ENCODE data around the gene SOWAHD. TPM values are rescaled to one million over a fixed set of nuclear protein-coding genes. Genes with fewer than 3 reads are reported as not detected.

The SOWAHD gene
- total RNA-seq, 4 donors from 2014 or later: 0.64 to 1.5 TPM; not detected in 2

DNA sequence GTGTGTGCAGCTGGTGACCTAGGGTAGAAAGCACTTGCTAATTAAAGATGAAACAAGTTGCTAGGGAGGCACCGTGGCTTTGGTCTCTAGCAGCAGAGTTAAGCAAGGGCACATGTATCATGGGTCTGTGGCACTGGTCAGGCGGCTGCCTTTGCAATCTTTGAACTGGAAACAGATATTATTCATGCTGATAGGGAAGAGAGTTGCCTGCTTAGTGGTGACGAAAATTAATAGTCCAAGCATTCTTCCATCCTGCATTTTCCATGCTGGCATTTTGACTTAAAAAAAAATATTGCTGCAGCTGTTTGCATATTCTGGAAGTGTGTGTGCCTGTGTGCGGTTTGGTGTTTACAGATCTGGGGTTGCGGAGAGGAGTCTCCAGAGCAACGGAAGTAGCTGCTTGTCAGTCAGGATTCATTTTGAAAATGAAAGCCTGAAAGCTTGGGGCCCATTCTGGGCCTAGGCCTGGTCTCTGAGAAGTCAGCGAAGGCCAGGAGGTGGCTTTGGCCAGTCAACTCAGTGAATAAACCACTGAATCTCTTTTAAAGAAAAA lies 2.3 kb upstream of the SOWAHD start:
- DNase-seq: peak; percentile 51
- peak overlapping the region; percentile 80 to 91 (median 87) for H3K27ac ChIP-seq
- no peaks in the 10 kb centered on the region for H3K27me3 ChIP-seq
- in situ Hi-C loops (cut with MboI; ENCODE audit: low pct_ligation_motif_present in 1 of 4, low pct_unique_long_range_greater_than_20kb in 1 of 4, low sequenced_read_pairs in 3 of 4) (no loop called here), intact Hi-C loops (cut with DNase I; ENCODE audit: low total_unique reads) (no loop called here)
- no peaks in the 10 kb centered on the region for H3K36me3 ChIP-seq
- no peak overlapping the region for H3K4me3 ChIP-seq
- TF ChIP-seq EP300 (IDR thresholded peaks at IDR 0.05; ENCODE audit: low read depth) (no peak), POLR2A (IDR thresholded peaks at IDR 0.05) (no peak), POLR2AphosphoS5 (IDR thresholded peaks at IDR 0.05) (no peak)
- TF ChIP-seq, protein P1, sequence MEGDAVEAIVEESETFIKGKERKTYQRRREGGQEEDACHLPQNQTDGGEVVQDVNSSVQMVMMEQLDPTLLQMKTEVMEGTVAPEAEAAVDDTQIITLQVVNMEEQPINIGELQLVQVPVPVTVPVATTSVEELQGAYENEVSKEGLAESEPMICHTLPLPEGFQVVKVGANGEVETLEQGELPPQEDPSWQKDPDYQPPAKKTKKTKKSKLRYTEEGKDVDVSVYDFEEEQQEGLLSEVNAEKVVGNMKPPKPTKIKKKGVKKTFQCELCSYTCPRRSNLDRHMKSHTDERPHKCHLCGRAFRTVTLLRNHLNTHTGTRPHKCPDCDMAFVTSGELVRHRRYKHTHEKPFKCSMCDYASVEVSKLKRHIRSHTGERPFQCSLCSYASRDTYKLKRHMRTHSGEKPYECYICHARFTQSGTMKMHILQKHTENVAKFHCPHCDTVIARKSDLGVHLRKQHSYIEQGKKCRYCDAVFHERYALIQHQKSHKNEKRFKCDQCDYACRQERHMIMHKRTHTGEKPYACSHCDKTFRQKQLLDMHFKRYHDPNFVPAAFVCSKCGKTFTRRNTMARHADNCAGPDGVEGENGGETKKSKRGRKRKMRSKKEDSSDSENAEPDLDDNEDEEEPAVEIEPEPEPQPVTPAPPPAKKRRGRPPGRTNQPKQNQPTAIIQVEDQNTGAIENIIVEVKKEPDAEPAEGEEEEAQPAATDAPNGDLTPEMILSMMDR (IDR thresholded peaks at IDR 0.05): no peak
- H3K4me1 ChIP-seq: peaks cover 0 to 25% (median 5%) of the 10 kb centered on the region in 4 donors
- H3K9me3 ChIP-seq: no peaks in the 10 kb centered on the region
- WGBS, 2 donors (ENCODE audit: low coverage in 1 of 2): 50 to 52% methylated on average over 2 to 7 of the region's 7 CpGs

DNA sequence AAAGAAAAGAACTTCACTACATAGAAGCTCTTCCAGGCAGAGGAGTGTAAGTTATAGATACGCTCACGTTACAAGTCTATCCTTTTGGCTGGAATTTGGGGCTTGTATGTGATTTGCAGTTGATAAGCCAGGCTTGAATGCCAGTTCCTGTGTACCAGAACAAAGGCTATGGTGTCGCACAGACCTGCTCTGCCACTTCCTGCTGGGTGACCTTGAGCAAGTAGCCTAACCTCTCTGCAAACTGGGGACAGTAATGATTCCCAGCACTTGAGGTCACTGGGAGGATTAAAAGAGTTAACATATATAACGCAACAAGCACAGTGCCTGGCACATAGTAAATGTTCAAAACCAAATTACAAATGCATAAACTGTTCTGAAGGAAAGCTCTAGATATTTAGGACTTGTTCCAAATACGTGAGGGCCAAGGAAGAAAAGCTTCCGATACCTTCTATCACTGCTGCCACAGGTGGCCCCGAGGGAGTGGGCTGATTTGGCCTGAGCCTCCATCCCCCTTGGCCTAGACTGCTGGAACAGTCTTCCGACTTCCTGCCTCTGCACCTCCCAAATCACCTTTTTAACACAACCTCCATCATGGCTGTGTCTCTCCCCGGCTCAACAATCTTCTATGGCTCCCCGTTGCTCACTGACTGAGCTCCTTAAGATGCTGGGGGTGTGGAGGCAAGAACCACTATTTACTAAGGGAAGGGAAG lies 1.3 kb upstream of the SOWAHD start:
- Histone ChIP-seq H3K9me3 (no peaks in the 10 kb centered on the region), H3K4me3 (peak overlapping the region in 1 of 4 donors; percentile 66), H3K27me3 (no peaks in the 10 kb centered on the region), H3K36me3 (no peaks in the 10 kb centered on the region), H3K4me1 (peaks cover 0 to 25% (median 5%) of the 10 kb centered on the region in 4 donors), H3K27ac (peak overlapping the region; percentile 80 to 91 (median 87))
- WGBS, 2 donors (ENCODE audit: low coverage in 1 of 2): 40 to 65% methylated on average over 2 to 10 of the region's 10 CpGs
- intact Hi-C loops (cut with DNase I; ENCODE audit: low total_unique reads) (no loop called here), in situ Hi-C loops (cut with MboI; ENCODE audit: low pct_ligation_motif_present in 1 of 4, low pct_unique_long_range_greater_than_20kb in 1 of 4, low sequenced_read_pairs in 3 of 4) (no loop called here)
- peak; percentile 26 for DNase-seq
- TF ChIP-seq POLR2AphosphoS5 (IDR thresholded peaks at IDR 0.05): no peak

DNA sequence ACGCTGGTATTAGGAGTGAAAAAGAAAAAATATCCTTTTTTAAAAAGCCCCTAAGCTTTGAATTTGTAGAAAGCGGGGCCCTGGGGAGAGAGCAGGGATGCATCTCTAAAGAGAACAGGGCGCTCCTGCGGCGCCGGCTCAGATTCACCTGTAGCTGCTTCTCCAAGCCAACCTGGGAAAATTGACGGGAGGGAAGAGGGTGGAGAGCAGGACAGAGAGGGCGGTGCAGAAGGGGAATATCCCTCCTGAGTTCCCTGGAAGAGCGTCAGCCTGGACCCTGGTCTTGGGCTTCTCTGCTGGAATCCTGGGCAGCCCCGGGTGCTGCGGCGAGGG lies 776 bp upstream of the SOWAHD start:
- Histone ChIP-seq H3K4me3 (peak overlapping the region in 2 of 4 donors; percentile 45 to 66), H3K36me3 (no peaks in the 10 kb centered on the region), H3K4me1 (peaks cover 0 to 25% (median 5%) of the 10 kb centered on the region in 4 donors), H3K9me3 (no peaks in the 10 kb centered on the region), H3K27me3 (no peaks in the 10 kb centered on the region), H3K27ac (peak overlapping the region; percentile 80 to 91 (median 87))
- intact Hi-C loops (cut with DNase I; ENCODE audit: low total_unique reads): no loop called here
- no peak for TF ChIP-seq POLR2A (IDR thresholded peaks at IDR 0.05)
- no peak for TF ChIP-seq POLR2AphosphoS5 (IDR thresholded peaks at IDR 0.05)
- no peak for TF ChIP-seq EP300 (IDR thresholded peaks at IDR 0.05; ENCODE audit: low read depth)
- TF ChIP-seq, protein P1 (IDR thresholded peaks at IDR 0.05): no peak
- in situ Hi-C loops (cut with MboI; ENCODE audit: low pct_ligation_motif_present in 1 of 4, low pct_unique_long_range_greater_than_20kb in 1 of 4, low sequenced_read_pairs in 3 of 4): no loop called here
- no peak for DNase-seq
- WGBS, 2 donors (ENCODE audit: low coverage in 1 of 2): 68% methylated on average over 12 of the region's 12 CpGs; no CpG with 5 or more reads in 1 of the 2 donors

DNA sequence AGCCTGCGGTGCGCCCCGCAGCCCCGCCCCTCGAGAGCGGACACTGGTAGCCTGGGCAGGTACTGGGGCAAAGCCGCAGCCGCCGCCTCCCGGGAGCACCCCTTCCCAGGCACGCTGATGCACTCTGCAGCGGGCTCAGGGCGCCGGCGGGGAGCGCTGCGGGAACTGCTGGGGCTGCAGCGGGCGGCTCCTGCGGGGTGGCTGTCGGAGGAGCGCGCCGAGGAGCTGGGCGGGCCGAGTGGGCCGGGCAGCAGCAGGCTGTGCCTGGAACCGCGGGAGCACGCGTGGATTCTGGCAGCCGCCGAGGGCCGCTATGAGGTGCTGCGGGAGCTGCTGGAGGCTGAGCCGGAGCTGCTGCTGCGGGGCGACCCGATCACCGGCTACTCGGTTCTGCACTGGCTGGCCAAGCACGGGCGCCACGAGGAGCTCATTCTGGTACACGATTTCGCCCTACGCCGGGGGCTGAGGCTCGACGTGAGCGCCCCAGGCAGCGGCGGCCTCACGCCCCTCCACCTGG lies 401 bp downstream of the SOWAHD start:
- peak overlapping the region; percentile 80 to 91 (median 87) for H3K27ac ChIP-seq
- TF ChIP-seq POLR2AphosphoS5 (IDR thresholded peaks at IDR 0.05): no peak
- no peak for TF ChIP-seq EP300 (IDR thresholded peaks at IDR 0.05; ENCODE audit: low read depth)
- no peak for TF ChIP-seq POLR2A (IDR thresholded peaks at IDR 0.05)
- TF ChIP-seq, protein P1 (IDR thresholded peaks at IDR 0.05): no peak
- no peaks in the 10 kb centered on the region for H3K36me3 ChIP-seq
- DNase-seq: peak; percentile 65
- H3K9me3 ChIP-seq: no peaks in the 10 kb centered on the region
- H3K27me3 ChIP-seq: no peaks in the 10 kb centered on the region
- in situ Hi-C loops (cut with MboI; ENCODE audit: low pct_ligation_motif_present in 1 of 4, low pct_unique_long_range_greater_than_20kb in 1 of 4, low sequenced_read_pairs in 3 of 4): no loop called here
- peak overlapping the region; percentile 7 to 66 (median 46) for H3K4me3 ChIP-seq
- peaks cover 0 to 25% (median 5%) of the 10 kb centered on the region in 4 donors for H3K4me1 ChIP-seq
- WGBS, 2 donors (ENCODE audit: low coverage in 1 of 2): 31% methylated on average over 15 of the region's 54 CpGs; no CpG with 5 or more reads in 1 of the 2 donors
- intact Hi-C loops (cut with DNase I; ENCODE audit: low total_unique reads): no loop called here
